ENCODE data around the gene THOC3.
A peak's percentile ranks its signal among the peaks of the same experiment; 100 is the strongest.
"Not testable (repeated sequence)": the region's sequence is repeated elsewhere in the genome, so short reads cannot be mapped to it uniquely, and the experiment has no call there.

Gene THOC3, protein sequence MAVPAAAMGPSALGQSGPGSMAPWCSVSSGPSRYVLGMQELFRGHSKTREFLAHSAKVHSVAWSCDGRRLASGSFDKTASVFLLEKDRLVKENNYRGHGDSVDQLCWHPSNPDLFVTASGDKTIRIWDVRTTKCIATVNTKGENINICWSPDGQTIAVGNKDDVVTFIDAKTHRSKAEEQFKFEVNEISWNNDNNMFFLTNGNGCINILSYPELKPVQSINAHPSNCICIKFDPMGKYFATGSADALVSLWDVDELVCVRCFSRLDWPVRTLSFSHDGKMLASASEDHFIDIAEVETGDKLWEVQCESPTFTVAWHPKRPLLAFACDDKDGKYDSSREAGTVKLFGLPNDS

DNA sequence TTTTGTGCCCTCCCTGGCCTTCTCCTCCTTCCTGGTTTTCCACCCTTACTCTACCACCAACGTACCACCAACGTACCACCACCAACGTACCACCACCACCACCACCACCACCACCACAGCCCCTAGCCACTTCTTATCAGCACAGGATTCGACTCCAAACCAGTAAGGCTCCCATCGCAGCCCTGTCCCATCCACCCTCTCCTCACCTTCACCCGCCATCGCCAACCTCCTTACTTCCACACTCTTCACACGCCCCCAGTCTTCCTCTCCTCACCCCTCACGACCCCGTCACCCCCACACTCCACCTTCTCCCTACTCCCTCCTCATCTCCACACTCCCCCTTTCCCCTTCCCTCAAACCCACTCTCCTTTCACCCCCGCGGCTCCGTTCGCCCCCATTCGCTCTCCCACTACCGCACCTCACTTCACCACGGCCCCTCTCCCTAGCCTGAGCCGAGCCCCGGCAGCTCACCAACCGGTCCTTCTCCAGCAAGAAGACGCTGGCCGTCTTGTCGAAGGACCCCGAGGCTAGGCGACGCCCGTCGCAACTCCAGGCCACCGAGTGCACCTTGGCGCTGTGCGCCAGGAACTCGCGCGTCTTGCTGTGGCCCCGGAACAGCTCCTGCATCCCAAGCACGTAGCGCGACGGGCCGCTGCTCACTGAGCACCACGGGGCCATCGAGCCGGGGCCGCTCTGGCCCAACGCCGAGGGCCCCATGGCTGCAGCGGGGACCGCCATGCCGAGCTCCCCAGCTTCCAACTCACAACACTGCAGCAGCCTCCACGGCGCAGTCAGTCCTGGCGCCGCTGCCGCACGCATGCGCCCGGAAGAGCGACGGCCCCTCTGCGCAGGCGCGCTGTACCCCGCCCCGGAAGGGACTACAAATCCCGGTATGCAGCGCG is at the start of gene THOC3:
TSS of gene THOC3 (minus strand) at position 845 of the 902 bp plus-strand sequence. CDS start at position 738, 107 bp downstream.
- DNase-seq (ENCODE audit: low spot score) = peak; percentile 64

DNA sequence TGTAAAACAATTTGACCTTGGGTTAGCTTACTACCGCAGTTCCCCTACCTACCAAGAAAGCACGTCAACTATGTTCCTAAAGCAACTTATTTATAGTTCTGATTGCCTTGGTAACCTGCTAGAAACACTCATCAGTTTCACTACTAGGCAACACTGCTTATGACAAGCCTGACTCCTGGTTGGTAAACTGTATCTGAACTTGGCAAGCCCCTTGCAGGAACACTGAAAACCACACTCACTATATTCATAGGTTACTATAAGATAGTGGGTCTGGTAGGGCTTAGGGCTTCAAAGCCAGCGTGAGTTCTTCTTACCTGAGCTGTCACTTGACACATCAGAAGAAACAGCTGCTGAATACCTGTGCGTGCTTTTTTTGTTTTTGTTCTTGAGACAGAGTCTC is 49.2 kb upstream of the THOC3 start:
- not testable (repeated sequence) for DNase-seq (ENCODE audit: low spot score)

DNA sequence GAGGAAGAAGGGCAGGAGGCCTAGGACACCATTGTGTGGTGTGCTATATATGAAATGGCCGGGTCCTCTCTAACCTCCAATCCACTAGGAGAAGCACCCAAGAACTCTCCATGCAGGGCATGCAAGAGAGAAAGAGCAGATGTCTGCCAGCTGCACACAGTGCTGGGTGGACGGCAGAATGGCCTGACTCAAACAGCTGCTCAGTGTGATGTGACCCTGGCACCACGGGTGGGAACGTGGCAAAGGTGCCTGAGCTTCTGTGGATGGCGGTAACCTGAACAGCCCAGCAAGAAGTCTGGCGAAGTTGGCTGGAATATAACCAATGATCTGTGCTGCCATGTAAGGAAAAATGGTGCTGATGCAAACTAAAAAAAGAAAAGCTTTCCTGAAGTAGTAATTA is 46.2 kb upstream of the THOC3 start:
- not testable (repeated sequence) for DNase-seq (ENCODE audit: low spot score)

DNA sequence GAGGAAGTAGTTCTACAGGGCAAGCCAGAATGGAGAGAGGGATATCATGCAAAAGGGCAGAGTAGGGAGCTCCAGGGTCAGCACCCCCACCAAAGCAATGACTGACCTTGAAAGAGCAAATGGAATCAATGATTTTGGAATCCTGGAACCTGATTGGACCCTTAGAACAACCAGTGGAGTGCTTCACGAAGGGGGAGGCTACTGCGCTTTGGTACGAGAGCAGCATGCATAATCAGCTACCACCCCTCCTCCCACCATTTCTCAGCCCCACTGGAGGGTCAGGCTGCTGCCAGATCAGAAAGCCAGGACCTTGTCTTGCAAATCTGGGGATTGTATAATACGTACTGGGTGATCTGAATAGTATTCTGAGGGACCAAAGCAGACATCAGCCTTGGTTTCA is 43.0 kb upstream of the THOC3 start:
- DNase-seq (ENCODE audit: low spot score) = not testable (repeated sequence)

DNA sequence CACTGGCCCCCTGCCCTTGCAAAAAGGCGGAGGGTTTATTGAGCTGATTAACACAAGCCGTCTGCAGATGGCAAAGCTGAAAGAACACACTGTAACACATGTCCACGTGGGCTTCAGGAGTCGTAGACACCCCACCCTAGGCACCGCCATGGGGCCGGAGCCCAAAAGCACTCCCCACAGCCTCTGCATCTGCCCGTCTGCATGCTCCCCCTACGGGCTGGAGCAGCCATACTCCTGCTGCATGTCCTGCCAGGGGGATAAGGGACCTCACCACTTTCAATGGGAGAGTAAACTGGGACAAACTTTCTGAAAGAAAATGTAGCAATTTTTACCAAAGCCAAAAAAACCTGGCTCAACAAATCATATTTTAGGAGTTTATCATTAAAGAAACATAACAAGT is 42.1 kb upstream of the THOC3 start:
- DNase-seq (ENCODE audit: low spot score) = not testable (repeated sequence)

DNA sequence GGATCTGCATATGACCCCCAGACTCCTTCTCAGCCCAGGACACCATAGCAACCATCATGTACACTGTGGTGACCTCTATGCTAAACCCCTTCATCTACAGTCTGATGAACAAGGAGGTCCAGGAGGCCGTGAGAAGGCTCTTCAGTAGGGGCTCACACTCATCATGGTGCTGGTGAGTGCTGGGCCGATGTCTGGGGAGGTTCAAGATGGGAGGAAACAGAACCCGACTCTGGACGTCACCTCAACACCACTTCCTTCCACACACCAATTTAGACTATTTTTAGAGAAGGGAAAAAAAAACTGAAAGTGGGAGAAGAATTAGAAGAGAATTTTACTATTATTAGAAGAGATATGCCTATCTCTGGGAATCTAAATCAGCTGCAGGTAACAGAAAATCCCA is 39.1 kb upstream of the THOC3 start:
- not testable (repeated sequence) for DNase-seq (ENCODE audit: low spot score)

DNA sequence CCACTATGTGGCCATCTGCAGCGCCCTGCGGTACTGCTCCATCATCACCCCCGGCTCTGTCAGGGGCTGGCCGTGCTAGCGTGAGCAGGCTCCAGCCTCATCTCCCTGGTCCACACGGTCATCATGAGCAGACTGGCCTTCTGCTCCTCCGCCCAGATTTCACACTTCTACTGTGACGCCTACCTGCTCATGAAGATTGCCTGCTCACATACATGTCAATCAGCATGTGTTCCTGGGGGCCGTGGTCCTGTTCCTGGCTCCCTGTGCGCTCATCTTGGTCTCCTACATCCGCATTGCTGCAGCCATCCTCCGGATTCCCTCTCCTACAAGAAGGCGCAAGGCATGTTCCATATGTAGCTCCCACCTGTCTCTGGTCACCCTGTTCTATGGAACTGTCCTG is 38.7 kb upstream of the THOC3 start:
- not testable (repeated sequence) for DNase-seq (ENCODE audit: low spot score)

DNA sequence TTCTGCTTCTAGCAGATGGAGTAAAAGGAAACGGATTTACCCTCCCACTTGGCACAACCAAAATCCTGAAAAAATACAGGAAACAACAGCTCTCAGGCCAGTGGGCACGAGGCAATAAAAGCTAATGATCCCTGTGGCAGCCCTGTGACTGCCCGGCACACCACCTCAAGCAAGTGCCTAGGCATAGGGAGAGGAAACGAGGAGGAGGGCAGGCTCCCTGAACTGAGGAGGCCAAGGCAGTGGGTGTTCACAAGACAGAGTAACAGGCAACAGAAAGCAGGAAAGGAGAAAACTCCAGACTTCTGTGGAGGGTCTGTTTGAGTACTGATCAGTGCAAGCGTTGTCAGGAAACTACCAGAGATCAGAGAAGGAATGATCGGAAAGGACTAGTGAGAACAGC is 29.9 kb upstream of the THOC3 start:
- DNase-seq (ENCODE audit: low spot score) = not testable (repeated sequence)

DNA sequence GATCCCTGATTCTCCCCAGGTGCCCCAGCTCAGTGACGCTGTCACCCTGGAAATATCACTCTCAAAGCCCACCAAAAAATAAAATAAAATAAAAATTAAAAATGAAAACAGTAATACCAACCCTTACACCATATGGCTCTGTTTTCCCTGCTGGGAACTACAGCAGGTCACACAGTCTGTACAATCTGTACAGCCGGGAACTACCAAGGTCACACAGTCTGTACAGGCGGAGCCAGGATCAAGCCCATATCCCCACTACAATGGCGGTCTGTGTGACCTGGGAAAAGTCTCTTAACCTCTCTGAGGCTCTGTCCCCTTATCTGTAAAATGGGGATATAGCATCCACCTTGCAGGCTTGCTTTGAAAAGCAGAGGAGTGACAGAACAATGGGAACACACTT is 29.4 kb upstream of the THOC3 start:
- DNase-seq (ENCODE audit: low spot score) = not testable (repeated sequence)

DNA sequence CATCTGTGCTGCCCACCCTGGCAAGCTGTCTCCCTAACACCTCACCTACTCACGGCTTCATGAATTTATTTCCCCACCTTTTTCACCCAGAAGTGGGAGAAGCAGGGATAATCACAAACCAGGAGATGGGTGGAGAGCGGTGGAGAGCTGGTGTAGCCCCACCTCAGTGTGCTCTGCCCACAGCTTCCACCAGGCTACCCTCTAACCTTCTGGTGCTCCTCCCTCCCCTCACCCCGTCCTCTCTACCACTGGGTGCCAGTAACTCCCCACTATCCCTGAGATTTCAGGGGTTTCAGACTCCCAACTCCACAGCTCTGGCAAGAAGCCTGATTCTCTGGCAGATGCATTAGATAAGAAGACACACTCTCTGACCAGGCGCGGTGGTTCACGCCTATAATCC is 28.7 kb upstream of the THOC3 start:
- DNase-seq (ENCODE audit: low spot score) = not testable (repeated sequence)

DNA sequence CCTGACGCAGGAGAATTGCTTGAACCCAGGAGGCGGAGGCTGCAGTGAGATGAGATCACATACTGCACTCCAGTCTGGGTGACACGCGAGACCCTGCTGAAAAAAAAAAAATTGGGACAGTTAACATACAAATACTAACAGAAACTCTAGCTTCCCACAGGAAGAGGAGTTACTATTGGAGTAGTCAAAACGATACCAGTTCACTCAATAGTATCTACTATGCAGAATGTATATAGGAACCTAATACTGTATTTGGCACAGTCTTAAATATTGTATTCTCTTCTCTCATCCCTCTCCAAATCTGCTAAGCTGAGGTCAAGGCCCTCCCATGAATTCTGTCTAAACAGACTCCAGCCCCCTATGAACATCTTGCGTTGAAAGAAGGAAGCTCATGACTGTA is 27.4 kb upstream of the THOC3 start:
- DNase-seq (ENCODE audit: low spot score) = not testable (repeated sequence)

DNA sequence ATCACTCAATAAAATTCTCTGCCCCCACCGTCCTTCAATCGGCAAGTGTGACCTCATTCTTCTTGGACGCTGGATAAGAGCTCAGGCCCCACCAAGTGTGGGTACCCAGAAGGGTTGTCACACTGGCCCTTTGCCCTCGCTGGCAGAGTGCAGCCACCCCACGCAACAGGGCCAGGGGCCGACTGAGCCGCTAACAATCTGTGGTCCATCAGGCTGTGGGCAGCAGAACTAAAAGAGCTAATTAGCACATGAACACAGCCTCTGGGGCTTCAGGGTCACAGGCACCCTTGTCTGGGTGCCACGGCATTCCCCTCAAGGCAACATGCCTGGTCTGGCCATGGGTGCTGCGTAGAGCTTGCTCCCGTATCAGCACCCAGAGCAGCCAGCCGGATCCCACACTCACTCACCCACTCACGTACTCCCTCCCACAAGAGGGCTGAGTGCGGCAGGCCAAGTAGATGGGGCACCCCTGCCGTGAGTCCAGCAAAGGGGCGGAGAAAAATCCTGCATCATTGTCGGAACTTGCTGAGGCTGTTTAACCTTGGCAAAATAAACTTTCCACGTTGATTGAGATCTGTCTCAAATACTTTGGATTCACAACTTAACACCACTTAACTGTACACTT is 11.4 kb upstream of the THOC3 start:
- not testable (repeated sequence) for DNase-seq (ENCODE audit: low spot score)

DNA sequence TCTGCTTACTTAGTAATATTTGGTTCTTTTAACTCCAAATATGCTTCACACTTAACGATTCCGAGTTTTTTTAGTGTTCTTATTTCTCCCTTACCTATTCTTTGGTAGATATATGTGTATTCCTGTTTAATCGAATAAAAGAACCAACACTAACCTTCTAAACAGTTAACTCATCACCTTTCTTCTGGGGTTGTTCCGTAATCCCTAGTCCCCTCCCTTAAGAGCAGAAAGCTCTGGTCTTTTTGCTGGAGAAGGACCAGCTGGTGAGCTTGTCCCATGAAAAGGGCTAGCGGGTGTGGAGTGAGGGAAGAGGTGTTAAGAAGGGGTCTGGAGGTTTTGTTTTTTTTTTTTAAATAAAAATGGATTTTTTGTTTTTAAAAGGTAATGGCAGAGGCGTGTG is 266 bp upstream of the THOC3 start:
- DNase-seq (ENCODE audit: low spot score) = not testable (repeated sequence)

DNA sequence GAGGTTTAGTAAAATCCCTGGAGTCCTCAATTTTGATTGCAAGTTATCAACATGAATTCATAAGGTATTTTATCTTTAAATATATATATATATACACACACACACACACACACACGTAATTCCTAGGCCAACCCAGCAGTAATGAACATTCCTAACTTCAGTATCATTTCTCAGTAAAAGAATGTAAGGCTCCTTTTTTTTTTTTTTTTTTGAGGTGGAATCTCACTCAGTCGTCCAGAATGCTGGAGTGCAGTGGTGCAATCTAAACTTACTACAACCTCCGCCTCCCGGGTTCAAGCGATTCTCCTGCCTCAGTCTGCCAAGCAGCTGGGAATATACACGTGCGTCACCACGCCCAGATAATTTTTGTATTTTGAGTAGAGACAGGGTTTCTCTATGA is 5.8 kb downstream of the THOC3 start:
- DNase-seq (ENCODE audit: low spot score) = not testable (repeated sequence)

DNA sequence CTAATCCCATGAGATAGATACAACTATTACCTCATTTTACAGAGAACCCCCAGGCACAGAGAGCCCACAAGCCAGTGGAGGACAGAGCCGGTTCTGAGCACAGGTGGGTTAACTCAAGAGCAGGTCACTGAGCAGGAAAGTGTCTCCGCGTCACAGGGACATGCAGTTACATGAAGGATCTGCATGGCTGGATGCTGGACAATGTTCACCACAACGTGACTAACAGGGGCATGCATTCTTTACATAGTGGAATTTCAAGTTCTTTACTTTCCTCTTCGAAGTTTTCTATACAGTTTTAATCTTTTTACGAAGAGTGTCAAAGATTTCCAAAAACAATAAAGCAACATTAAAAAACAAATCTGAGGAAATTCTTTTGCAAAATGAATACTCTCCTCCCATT is 7.9 kb downstream of the THOC3 start:
- not testable (repeated sequence) for DNase-seq (ENCODE audit: low spot score)

DNA sequence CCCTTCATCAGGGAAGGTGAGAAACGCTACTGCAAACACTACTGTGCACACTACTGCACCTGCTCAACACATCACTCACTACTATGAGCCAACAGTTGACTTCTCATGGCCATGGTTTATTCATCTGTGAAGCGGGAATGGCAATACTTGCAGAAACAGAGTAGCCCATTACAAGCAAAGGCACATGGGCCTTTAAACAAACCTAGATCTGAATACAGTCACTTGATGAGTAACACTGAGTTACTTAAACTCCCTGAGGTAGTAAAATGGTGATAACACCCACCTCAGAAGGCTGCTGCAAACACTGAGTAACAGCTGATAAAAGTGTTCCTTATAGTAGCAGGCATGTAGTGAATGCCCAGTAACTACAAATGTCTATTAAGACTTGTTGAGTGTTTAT is 9.6 kb downstream of the THOC3 start:
- not testable (repeated sequence) for DNase-seq (ENCODE audit: low spot score)

DNA sequence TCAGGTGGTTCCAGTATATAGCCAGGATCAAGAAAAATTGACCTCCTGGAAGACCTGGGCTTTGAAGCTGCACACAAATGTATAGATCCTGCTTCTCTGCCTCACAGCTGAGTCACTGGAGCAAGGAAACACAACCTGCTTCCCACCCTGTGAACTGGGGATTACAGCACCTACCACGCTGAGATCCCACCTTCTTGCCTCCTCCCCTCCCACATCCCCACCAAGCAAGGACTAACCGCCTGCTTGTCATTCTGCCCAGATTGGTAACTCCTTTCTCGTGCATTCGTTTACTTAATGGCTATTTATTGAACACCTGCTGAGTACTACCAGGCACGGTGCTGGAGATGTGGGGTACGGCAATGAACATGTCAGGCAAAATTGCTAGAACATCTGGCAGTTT is 14.0 kb downstream of the THOC3 start:
- DNase-seq (ENCODE audit: low spot score) = not testable (repeated sequence)

DNA sequence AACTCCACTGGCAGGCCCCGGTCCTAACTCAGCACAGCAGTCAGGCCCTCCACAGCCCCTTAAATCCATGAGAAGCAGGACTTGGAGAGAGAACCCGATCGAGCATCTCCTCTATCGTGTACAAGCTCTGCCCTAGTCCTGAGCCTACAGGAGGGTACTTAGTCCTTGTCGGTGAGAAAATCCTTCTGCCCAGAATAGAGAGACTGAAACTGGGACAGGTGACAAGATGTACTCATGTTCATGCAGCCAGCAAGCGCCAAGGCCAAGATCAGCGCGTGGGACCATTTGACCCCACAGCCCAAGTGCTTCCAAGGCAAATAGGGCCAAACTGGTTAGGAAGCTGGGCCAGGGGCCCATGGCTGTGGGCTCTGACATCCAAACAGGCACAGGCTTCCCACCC is 15.3 kb downstream of the THOC3 start:
- not testable (repeated sequence) for DNase-seq (ENCODE audit: low spot score)

DNA sequence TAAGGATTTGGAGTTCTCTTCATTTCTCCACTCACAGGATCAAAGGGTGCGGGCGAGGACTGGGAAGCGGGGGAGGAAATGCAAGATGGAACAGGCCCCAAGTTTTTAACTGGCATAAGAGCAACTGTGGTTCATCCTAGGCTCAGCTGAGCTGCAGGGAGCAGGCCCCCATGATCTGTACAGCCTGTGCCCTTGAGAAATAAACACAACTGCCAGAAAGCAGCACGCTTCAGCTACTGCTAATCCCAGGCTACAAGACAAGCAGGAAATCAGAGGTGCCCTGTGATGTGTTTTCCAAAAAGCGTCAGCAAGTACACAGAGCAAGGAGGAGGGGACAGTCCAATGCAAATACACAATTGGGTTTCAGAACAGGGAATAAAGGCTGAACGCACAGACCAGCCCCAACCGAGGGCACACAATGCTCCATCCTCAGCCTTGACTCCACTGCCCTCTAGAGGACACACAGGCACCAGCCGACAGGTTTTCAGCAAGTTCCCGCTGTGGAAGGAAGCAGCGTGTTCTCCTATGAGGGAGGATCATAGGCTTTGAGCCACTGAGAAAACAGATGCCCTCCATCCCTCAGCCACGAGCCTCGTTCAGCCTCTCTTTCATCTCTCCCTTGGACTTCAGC is 16.7 kb downstream of the THOC3 start:
- DNase-seq (ENCODE audit: low spot score) = not testable (repeated sequence)

DNA sequence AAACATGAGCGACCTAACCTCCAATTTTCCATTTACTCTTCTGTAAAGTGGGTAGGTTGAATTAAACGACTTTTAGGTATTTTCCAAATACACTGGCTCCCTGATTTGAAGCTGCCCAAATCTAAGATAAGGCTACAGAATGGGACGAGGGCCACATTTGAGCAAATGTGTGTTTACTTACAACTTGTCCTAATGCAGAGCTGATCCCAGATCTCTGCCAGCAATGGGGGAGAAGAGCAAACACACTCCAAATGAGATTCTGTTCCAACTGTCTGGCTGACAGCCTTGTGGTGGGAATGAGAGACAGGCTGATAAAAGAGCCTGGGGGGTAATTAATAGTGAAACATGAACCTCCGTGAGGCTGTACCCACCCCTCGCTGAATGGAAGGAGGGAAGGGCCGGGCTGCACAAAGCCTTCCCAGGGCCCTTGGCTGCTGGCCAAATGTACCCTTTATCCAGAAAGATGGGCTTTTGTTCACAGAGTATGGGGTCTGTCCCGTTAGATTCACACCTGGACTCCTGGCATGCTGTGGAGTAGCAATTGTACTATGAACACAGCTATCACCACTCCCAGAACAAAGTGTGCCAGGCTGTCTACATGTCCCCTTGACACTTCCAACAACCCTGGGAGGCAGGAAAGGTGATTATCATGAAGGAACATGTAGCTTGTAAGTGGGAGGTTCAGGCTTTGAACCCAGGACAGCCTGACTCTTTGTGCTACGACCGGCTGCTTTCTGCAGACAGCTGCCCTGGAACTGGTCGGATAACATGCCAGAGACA is 19.6 kb downstream of the THOC3 start:
- DNase-seq (ENCODE audit: low spot score) = not testable (repeated sequence)

DNA sequence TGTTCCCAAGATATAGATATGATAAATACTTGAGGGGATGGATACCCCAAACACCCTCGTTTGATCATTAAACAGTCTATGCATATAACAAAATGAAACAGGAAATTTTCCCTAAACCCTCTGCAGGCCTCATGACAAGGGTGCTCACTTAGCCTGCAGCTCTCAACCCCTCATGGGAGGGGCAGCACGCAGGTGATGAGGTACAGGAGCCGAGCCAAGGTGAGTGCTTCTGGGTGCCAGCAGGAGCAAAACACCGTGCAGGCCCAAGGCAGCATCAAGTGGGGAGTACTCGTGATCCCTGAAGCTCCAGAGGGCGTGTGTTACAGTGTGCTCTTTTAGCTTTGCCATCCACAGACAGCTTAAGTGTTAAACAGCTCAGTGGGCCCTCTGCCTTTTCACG is 24.9 kb downstream of the THOC3 start:
- not testable (repeated sequence) for DNase-seq (ENCODE audit: low spot score)
